Measurements from ENCODE around the gene A1CF.

A1CF gene

DNA sequence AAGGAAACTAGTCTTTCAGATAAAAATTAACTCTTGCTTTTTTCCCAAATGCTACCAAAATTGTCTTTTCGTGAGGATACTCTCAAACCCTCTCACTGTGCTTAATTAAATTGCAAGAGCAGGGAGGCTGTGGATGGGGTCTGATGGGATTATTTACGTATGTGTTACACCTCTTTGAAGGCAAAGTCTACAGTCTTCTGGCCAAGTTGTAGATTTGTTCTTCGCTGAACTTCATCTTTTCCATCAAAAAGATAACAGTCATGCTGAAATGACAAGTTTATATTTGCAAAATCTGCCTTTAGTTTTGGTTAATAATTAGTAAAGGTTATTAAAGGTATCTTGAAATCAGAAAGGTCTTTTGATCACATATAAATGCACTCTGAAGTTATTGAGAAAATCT, 22.7 kb downstream of the A1CF start:
- H3K36me3 ChIP-seq (replicated peaks; ENCODE audit: insufficient read depth, low read length): no peaks in the 10 kb centered on the region
- H3K4me3 ChIP-seq (ENCODE audit: low read length): no peak overlapping the region
- no peaks in the 10 kb centered on the region for H3F3A ChIP-seq (ENCODE audit: insufficient read depth, low read length)
- H3K4me1 ChIP-seq (ENCODE audit: low read length): no peaks in the 10 kb centered on the region
- no peaks in the 10 kb centered on the region for H3K9me2 ChIP-seq (replicated peaks; ENCODE audit: insufficient read depth, low read length)
- H2AFZ ChIP-seq (ENCODE audit: low read length): no peak overlapping the region
- H4K20me1 ChIP-seq (ENCODE audit: insufficient read depth, low read length): no peaks in the 10 kb centered on the region
- no peak for DNase-seq
- H3K79me2 ChIP-seq (ENCODE audit: low read length): no peaks in the 10 kb centered on the region
- TF ChIP-seq EZH2phosphoT487 (IDR thresholded peaks at IDR 0.05; ENCODE audit: low read length) (no peak), EZH2 (optimal IDR thresholded peaks at IDR 0.05; ENCODE audit: low read depth, low read length) (no peak)
- TF ChIP-seq, protein P1, sequence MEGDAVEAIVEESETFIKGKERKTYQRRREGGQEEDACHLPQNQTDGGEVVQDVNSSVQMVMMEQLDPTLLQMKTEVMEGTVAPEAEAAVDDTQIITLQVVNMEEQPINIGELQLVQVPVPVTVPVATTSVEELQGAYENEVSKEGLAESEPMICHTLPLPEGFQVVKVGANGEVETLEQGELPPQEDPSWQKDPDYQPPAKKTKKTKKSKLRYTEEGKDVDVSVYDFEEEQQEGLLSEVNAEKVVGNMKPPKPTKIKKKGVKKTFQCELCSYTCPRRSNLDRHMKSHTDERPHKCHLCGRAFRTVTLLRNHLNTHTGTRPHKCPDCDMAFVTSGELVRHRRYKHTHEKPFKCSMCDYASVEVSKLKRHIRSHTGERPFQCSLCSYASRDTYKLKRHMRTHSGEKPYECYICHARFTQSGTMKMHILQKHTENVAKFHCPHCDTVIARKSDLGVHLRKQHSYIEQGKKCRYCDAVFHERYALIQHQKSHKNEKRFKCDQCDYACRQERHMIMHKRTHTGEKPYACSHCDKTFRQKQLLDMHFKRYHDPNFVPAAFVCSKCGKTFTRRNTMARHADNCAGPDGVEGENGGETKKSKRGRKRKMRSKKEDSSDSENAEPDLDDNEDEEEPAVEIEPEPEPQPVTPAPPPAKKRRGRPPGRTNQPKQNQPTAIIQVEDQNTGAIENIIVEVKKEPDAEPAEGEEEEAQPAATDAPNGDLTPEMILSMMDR (IDR thresholded peaks at IDR 0.05; ENCODE audit: low read length): no peak
- no peak overlapping the region for H3K4me2 ChIP-seq (ENCODE audit: low read depth, low read length)
- no peak overlapping the region for H3K9ac ChIP-seq (ENCODE audit: low read length)
- no peaks in the 10 kb centered on the region for H3K27me3 ChIP-seq (replicated peaks; ENCODE audit: insufficient read depth, low read length)
- no peaks in the 10 kb centered on the region for H3K9me3 ChIP-seq (replicated peaks; ENCODE audit: insufficient read depth, low read length)
- H3K27ac ChIP-seq (ENCODE audit: low read length): no peak overlapping the region

DNA sequence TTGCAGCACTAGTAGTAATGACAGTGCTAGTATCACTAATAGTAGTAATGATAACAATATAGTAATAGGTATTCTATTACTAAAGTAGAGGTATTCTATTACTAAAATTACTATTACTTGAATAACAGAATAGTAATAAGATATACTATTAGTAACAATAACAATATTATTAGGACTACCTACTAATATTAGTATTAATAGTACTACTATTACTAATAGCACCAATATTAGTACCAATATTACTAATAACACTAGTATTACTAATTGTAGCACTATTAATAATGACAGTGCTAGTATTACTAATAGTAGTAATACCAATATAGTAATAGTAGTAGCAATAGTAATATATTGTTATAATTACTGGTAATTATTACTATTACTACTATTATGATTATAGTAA, 24.1 kb downstream of the A1CF start:
- no peaks in the 10 kb centered on the region for H3K9me3 ChIP-seq (replicated peaks; ENCODE audit: insufficient read depth, low read length)
- H3K4me3 ChIP-seq (ENCODE audit: low read length): no peak overlapping the region
- H3K27me3 ChIP-seq (replicated peaks; ENCODE audit: insufficient read depth, low read length): no peaks in the 10 kb centered on the region
- no peak overlapping the region for H3K9ac ChIP-seq (ENCODE audit: low read length)
- no peak overlapping the region for H2AFZ ChIP-seq (ENCODE audit: low read length)
- TF ChIP-seq EZH2 (optimal IDR thresholded peaks at IDR 0.05; ENCODE audit: low read depth, low read length) (no peak), EZH2phosphoT487 (IDR thresholded peaks at IDR 0.05; ENCODE audit: low read length) (no peak)
- TF ChIP-seq, protein P1 (IDR thresholded peaks at IDR 0.05; ENCODE audit: low read length): no peak
- H3K4me1 ChIP-seq (ENCODE audit: low read length): no peaks in the 10 kb centered on the region
- H3K36me3 ChIP-seq (replicated peaks; ENCODE audit: insufficient read depth, low read length): no peaks in the 10 kb centered on the region
- no peak overlapping the region for H3K27ac ChIP-seq (ENCODE audit: low read length)
- H3K79me2 ChIP-seq (ENCODE audit: low read length): no peaks in the 10 kb centered on the region
- no peaks in the 10 kb centered on the region for H3F3A ChIP-seq (ENCODE audit: insufficient read depth, low read length)
- DNase-seq: no peak
- H4K20me1 ChIP-seq (ENCODE audit: insufficient read depth, low read length): no peaks in the 10 kb centered on the region
- H3K9me2 ChIP-seq (replicated peaks; ENCODE audit: insufficient read depth, low read length): no peaks in the 10 kb centered on the region
- H3K4me2 ChIP-seq (ENCODE audit: low read depth, low read length): no peak overlapping the region

DNA sequence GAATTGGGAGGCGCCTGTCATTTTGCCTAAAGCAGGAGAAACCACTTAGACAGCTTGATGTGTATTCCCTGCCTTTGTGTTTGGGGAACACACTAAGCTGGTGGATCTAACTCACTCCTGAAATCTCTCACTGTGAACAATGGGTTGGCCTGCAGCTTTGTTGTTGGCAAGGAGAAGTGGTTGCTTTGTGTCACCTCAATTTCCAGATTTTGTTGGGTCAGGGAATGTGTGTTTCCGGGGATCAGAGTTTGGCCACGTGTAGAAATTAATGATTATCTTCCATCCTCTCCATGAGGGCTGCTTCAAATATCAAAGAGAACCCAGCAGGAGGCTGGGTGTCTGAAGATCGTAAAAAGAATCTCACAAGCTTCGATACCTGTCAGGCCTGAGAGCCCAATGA, 27.8 kb downstream of the A1CF start:
- no peaks in the 10 kb centered on the region for H3K36me3 ChIP-seq (replicated peaks; ENCODE audit: insufficient read depth, low read length)
- H4K20me1 ChIP-seq (ENCODE audit: insufficient read depth, low read length): no peaks in the 10 kb centered on the region
- H3K9me2 ChIP-seq (replicated peaks; ENCODE audit: insufficient read depth, low read length): no peaks in the 10 kb centered on the region
- H3K27ac ChIP-seq (ENCODE audit: low read length): no peak overlapping the region
- H3K4me1 ChIP-seq (ENCODE audit: low read length): no peaks in the 10 kb centered on the region
- H3K4me2 ChIP-seq (ENCODE audit: low read depth, low read length): no peak overlapping the region
- TF ChIP-seq EZH2phosphoT487 (IDR thresholded peaks at IDR 0.05; ENCODE audit: low read length) (no peak), EZH2 (optimal IDR thresholded peaks at IDR 0.05; ENCODE audit: low read depth, low read length) (no peak)
- TF ChIP-seq, protein P1 (IDR thresholded peaks at IDR 0.05; ENCODE audit: low read length): no peak
- no peaks in the 10 kb centered on the region for H3F3A ChIP-seq (ENCODE audit: insufficient read depth, low read length)
- no peaks in the 10 kb centered on the region for H3K79me2 ChIP-seq (ENCODE audit: low read length)
- H3K27me3 ChIP-seq (replicated peaks; ENCODE audit: insufficient read depth, low read length): no peaks in the 10 kb centered on the region
- no peak overlapping the region for H2AFZ ChIP-seq (ENCODE audit: low read length)
- DNase-seq: no peak
- H3K9me3 ChIP-seq (replicated peaks; ENCODE audit: insufficient read depth, low read length): no peaks in the 10 kb centered on the region
- no peak overlapping the region for H3K4me3 ChIP-seq (ENCODE audit: low read length)
- no peak overlapping the region for H3K9ac ChIP-seq (ENCODE audit: low read length)
